RWPE2 (cell line): Measurements from ENCODE around the gene WNK1.
A peak's percentile ranks its signal among the peaks of the same experiment; 100 is the strongest.

ENCODE experiments used
- ATAC-seq: fragments of 200-7000 bp; cut with Tn5 transposase; 3 replicates; pipeline ENCODE4 v1.9.1; 2021; ENCODE audit warnings: low read depth
- DNase-seq: peaks from one replicate; pipeline ENCODE4 v3.0.0-alpha.2; 2020; ENCODE audit warnings: low spot score
- H3K27ac ChIP-seq: fragments of 450-650 bp; 2 replicates; pipeline ENCODE4 v1.5.1; 2017; ENCODE audit warnings: mild to moderate bottlenecking; ENCODE audit not compliant: poor library complexity, severe bottlenecking
- H3K27me3 ChIP-seq: fragments of 250-450 bp; sonication (Bioruptor Pico); 2 replicates; pipeline ENCODE4 v1.5.1; 2021; ENCODE audit warnings: mild to moderate bottlenecking, moderate library complexity; ENCODE audit not compliant: insufficient read depth, poor library complexity, severe bottlenecking
- H3K36me3 ChIP-seq: fragments of 250-450 bp; sonication (Bioruptor Pico); 2 replicates; pipeline ENCODE4 v1.5.1; 2020; ENCODE audit warnings: low read depth, mild to moderate bottlenecking, moderate library complexity
- H3K4me1 ChIP-seq: fragments of 250-450 bp; sonication (Bioruptor Pico); 2 replicates; pipeline ENCODE4 v1.5.1; 2021; ENCODE audit warnings: mild to moderate bottlenecking, moderate library complexity; ENCODE audit not compliant: insufficient read depth, poor library complexity, severe bottlenecking
- H3K4me3 ChIP-seq: fragments of 250-450 bp; sonication (Bioruptor Pico); 2 replicates; pipeline ENCODE4 v1.5.1; 2021; ENCODE audit warnings: mild to moderate bottlenecking, moderate library complexity; ENCODE audit not compliant: severe bottlenecking
- H3K9me3 ChIP-seq: fragments of 250-450 bp; sonication (Bioruptor Pico); 2 replicates; pipeline ENCODE4 v1.5.1; 2021; ENCODE audit warnings: mild to moderate bottlenecking, moderate library complexity; ENCODE audit not compliant: severe bottlenecking
- CTCF ChIP-seq: fragments of 450-650 bp; IDR thresholded peaks from one replicate; pipeline ENCODE4 v1.5.1; 2017; ENCODE audit warnings: mild to moderate bottlenecking, moderate library complexity; ENCODE audit not compliant: poor library complexity, severe bottlenecking

The WNK1 gene

GRCh38 chr12:910416-910815 is 158.0 kb downstream of the WNK1 start:
- Histone ChIP-seq H3K4me3 (no peak overlapping the region), H3K27me3 (no peaks in the 10 kb centered on the region), H3K9me3 (no peaks in the 10 kb centered on the region), H3K27ac (no peak overlapping the region), H3K36me3 (peaks cover 92% of the 10 kb centered on the region), H3K4me1 (peaks cover 23% of the 10 kb centered on the region)
- no peak for DNase-seq
- TF ChIP-seq CTCF: no peak
- ATAC-seq: no peak

GRCh38 chr12:911191-911826 is 158.9 kb downstream of the WNK1 start:
- ATAC-seq (no peak), DNase-seq (no peak)
- no peaks in the 10 kb centered on the region for H3K9me3 ChIP-seq
- peaks cover 93% of the 10 kb centered on the region for H3K36me3 ChIP-seq
- no peak overlapping the region for H3K27ac ChIP-seq
- TF ChIP-seq CTCF: no peak
- H3K27me3 ChIP-seq: no peaks in the 10 kb centered on the region
- H3K4me1 ChIP-seq: peaks cover 23% of the 10 kb centered on the region
- H3K4me3 ChIP-seq: no peak overlapping the region

GRCh38 chr12:912466-913235 is 160.3 kb downstream of the WNK1 start:
- ATAC-seq (no peak), DNase-seq (no peak)
- Histone ChIP-seq H3K27ac (peak overlapping the region; percentile 91), H3K4me3 (no peak overlapping the region), H3K4me1 (peaks cover 23% of the 10 kb centered on the region), H3K36me3 (peaks cover 96% of the 10 kb centered on the region), H3K27me3 (no peaks in the 10 kb centered on the region), H3K9me3 (no peaks in the 10 kb centered on the region)
- no peak for TF ChIP-seq CTCF

- peak; percentile 97 for DNase-seq
Observed at GRCh38 chr12:913919-914698, 161.7 kb downstream of the WNK1 start.

More at GRCh38 chr12:913919-914698, 161.7 kb downstream of the WNK1 start:
- H3K36me3 ChIP-seq: peaks cover 97% of the 10 kb centered on the region
- H3K27ac ChIP-seq: peak overlapping the region; percentile 91
- no peaks in the 10 kb centered on the region for H3K9me3 ChIP-seq
- ATAC-seq: peak; percentile 98
- H3K27me3 ChIP-seq: no peaks in the 10 kb centered on the region
- H3K4me1 ChIP-seq: peaks cover 23% of the 10 kb centered on the region
- no peak overlapping the region for H3K4me3 ChIP-seq
- no peak for TF ChIP-seq CTCF
